Effector memory CD4-positive, alpha-beta T cell (primary cell): Measurements from ENCODE around the gene TAL1.
A peak's percentile ranks its signal among the peaks of the same experiment; 100 is the strongest.

Experiments
- DNase-seq, 3 donors: peaks; one replicate each; pipeline ENCODE4 v3.0.0-alpha.2; 2020
- H3K27ac ChIP-seq: 2 replicates; pipeline ENCODE4 v1.7.0; 2013; ENCODE audit warnings: mild to moderate bottlenecking, low read length, moderate library complexity; ENCODE audit not compliant: insufficient read depth, poor library complexity, severe bottlenecking
- H3K27me3 ChIP-seq: replicated peaks from 2 replicates; pipeline ENCODE4 v1.7.0; 2013; ENCODE audit warnings: mild to moderate bottlenecking, low read length; ENCODE audit not compliant: insufficient read depth, control insufficient read depth, poor library complexity, severe bottlenecking
- H3K36me3 ChIP-seq: 2 replicates; pipeline ENCODE4 v1.7.0; 2013; ENCODE audit warnings: mild to moderate bottlenecking, low read length, moderate library complexity; ENCODE audit not compliant: control insufficient read depth, insufficient read depth
- H3K4me1 ChIP-seq: 2 replicates; pipeline ENCODE4 v1.7.0; 2013; ENCODE audit warnings: low read length, mild to moderate bottlenecking; ENCODE audit not compliant: control insufficient read depth, insufficient read depth, poor library complexity, severe bottlenecking
- H3K4me3 ChIP-seq: 2 replicates; pipeline ENCODE4 v1.7.0; 2013; ENCODE audit warnings: low read length, low read depth, mild to moderate bottlenecking; ENCODE audit not compliant: insufficient read depth, poor library complexity, severe bottlenecking
- H3K9me3 ChIP-seq: 2 replicates; pipeline ENCODE4 v1.7.0; 2013; ENCODE audit warnings: mild to moderate bottlenecking, low read length, moderate library complexity; ENCODE audit not compliant: control insufficient read depth

The TAL1 gene

DNA sequence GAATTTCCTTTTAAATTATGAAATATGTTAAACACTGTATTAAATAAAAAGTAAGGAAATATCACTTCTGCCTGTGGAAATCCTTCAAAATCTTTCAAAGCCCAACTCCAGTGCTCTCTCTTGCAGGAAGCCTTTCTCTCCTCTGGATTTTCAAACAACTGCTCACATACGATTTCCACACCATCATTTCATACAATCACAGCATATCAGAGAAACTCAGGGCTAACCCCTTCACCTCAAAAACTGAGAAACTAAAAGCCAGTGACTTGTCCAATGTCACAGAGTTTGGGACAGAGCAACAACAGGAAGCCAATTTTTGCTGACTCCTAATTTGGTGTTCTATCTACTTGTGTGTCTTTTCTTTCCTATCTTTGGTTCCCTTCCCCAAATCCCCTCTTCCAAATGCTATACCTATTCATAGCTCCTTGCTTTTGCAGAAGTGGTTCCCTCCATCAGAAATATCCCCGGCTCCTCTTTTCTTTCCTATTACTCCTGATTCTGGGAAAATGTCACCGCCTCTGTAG, 12.4 kb upstream of the TAL1 start:
- H3K27ac ChIP-seq = no peak overlapping the region
- no peak for DNase-seq
- H3K27me3 ChIP-seq = no peaks in the 10 kb centered on the region
- peaks cover 4% of the 10 kb centered on the region for H3K4me1 ChIP-seq
- H3K4me3 ChIP-seq = no peak overlapping the region
- H3K9me3 ChIP-seq = no peaks in the 10 kb centered on the region
- no peaks in the 10 kb centered on the region for H3K36me3 ChIP-seq

- peaks cover 8% of the 10 kb centered on the region for H3K4me1 ChIP-seq
- H3K9me3 ChIP-seq = no peaks in the 10 kb centered on the region
- no peak overlapping the region for H3K4me3 ChIP-seq
- DNase-seq = no peak
- no peaks in the 10 kb centered on the region for H3K27me3 ChIP-seq
- no peak overlapping the region for H3K27ac ChIP-seq
- H3K36me3 ChIP-seq = no peaks in the 10 kb centered on the region
Measured at GRCh38 chr1:47243910-47244309, 11.9 kb upstream of the TAL1 start.

DNA sequence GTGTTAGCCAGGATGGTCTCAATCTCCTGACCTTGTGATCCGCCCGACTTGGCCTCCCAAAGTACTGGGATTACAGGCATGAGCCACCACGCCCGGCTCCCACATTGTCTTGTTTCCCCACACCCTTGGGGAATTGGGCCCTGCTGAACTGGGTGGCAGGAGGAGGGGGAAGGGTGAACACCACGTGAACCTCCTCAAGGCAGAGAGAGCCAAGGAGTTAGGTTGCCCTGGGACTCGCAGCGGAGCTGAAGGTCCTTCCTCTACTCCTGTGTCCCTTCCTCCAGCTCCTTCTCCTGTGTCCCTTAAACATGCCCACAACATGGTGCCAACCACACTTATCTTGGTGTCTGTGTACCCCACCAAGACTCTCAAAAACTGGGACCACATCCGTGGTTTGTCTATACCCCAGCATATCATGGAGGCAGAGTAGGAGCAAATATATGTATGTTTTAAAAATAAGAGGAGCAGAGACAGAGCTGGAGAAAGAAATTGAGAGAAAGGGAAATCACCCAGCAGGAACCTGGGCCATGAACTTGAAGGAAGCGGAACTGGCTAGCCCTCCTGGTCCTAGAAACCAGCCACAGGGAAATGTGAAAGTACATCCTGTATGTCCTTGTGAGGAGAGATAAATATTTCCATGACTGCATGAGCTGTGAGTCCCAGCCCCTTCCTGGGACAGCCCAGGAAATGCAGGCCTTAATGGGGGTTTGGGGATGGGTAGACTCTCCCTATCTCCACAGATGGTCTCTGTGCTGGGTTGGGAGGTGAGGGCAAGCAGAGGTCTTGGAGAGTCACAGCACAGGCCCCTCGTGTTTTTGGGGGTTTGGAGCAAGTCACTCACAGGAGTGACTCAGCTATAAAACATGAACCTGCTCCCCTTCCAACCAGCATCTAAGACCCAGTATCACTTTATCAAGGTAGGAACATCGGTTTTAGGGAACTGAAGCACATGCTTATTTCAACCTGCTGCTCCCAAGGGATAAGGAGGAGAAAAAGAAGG, 9.4 kb upstream of the TAL1 start:
- H3K4me3 ChIP-seq = no peak overlapping the region
- DNase-seq = no peak
- no peak overlapping the region for H3K27ac ChIP-seq
- H3K4me1 ChIP-seq = peaks cover 9% of the 10 kb centered on the region
- H3K27me3 ChIP-seq = no peaks in the 10 kb centered on the region
- H3K36me3 ChIP-seq = no peaks in the 10 kb centered on the region
- no peaks in the 10 kb centered on the region for H3K9me3 ChIP-seq

GRCh38 chr1:47238935-47239592, 7.0 kb upstream of the TAL1 start:
- H3K27me3 ChIP-seq = peaks cover 3% of the 10 kb centered on the region
- DNase-seq = no peak

GRCh38 chr1:47235806-47236205, 3.8 kb upstream of the TAL1 start:
- H3K4me1 ChIP-seq = peaks cover 20% of the 10 kb centered on the region
- peaks cover 22% of the 10 kb centered on the region for H3K27me3 ChIP-seq
- H3K9me3 ChIP-seq = no peaks in the 10 kb centered on the region
- no peak for DNase-seq
- no peaks in the 10 kb centered on the region for H3K36me3 ChIP-seq
- H3K4me3 ChIP-seq = no peak overlapping the region
- H3K27ac ChIP-seq = no peak overlapping the region

More at GRCh38 chr1:47238935-47239592, 7.0 kb upstream of the TAL1 start:
- Histone ChIP-seq H3K4me1 (peaks cover 9% of the 10 kb centered on the region), H3K36me3 (no peaks in the 10 kb centered on the region), H3K4me3 (no peak overlapping the region), H3K9me3 (no peaks in the 10 kb centered on the region), H3K27ac (no peak overlapping the region)

- no peak for DNase-seq
- H3K27me3 ChIP-seq = peaks cover 28% of the 10 kb centered on the region
- peaks cover 25% of the 10 kb centered on the region for H3K4me1 ChIP-seq
Measured at GRCh38 chr1:47235241-47235681, 3.2 kb upstream of the TAL1 start.

DNA sequence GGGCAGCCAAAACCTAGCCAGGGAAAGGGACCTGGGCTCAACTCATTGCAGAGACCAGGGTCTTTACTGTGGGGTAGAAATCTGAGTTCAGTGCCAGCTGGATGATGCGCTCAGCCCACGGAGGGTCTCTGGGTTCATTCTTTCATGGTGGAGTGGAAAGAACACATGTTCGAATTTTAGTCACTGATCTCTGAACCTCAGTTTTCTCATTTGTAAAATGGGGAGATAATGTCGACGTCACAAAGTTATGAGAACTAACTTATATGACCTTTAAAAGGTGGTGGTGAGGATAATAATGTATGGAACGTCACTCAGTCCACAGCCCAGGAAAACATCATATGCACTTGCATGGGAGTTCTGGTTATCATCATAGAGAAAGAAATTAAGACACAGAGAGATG, 1.2 kb upstream of the TAL1 start:
- peaks cover 48% of the 10 kb centered on the region for H3K27me3 ChIP-seq
- no peaks in the 10 kb centered on the region for H3K36me3 ChIP-seq

More at GRCh38 chr1:47235241-47235681, 3.2 kb upstream of the TAL1 start:
- Histone ChIP-seq H3K4me3 (no peak overlapping the region), H3K27ac (no peak overlapping the region), H3K36me3 (no peaks in the 10 kb centered on the region), H3K9me3 (no peaks in the 10 kb centered on the region)

GRCh38 chr1:47231301-47232186, 481 bp downstream of the TAL1 start:
- Histone ChIP-seq H3K4me3 (peak overlapping the region; percentile 18), H3K27ac (no peak overlapping the region), H3K36me3 (no peaks in the 10 kb centered on the region), H3K9me3 (no peaks in the 10 kb centered on the region), H3K27me3 (peaks cover 61% of the 10 kb centered on the region), H3K4me1 (peaks cover 22% of the 10 kb centered on the region)
- no peak for DNase-seq

More for the DNA sequence above, 1.2 kb upstream of the TAL1 start:
- no peak for DNase-seq
- peaks cover 22% of the 10 kb centered on the region for H3K4me1 ChIP-seq
- no peak overlapping the region for H3K4me3 ChIP-seq
- H3K27ac ChIP-seq = no peak overlapping the region
- H3K9me3 ChIP-seq = no peaks in the 10 kb centered on the region

- Histone ChIP-seq H3K36me3 (no peaks in the 10 kb centered on the region), H3K4me1 (peaks cover 22% of the 10 kb centered on the region), H3K27me3 (peaks cover 67% of the 10 kb centered on the region), H3K4me3 (peak overlapping the region; percentile 18), H3K27ac (no peak overlapping the region), H3K9me3 (no peaks in the 10 kb centered on the region)
- no peak for DNase-seq
Measured at GRCh38 chr1:47230692-47231300, 1.2 kb downstream of the TAL1 start.
